ENCODE measurements around the gene ACADS.

ACADS gene

DNA sequence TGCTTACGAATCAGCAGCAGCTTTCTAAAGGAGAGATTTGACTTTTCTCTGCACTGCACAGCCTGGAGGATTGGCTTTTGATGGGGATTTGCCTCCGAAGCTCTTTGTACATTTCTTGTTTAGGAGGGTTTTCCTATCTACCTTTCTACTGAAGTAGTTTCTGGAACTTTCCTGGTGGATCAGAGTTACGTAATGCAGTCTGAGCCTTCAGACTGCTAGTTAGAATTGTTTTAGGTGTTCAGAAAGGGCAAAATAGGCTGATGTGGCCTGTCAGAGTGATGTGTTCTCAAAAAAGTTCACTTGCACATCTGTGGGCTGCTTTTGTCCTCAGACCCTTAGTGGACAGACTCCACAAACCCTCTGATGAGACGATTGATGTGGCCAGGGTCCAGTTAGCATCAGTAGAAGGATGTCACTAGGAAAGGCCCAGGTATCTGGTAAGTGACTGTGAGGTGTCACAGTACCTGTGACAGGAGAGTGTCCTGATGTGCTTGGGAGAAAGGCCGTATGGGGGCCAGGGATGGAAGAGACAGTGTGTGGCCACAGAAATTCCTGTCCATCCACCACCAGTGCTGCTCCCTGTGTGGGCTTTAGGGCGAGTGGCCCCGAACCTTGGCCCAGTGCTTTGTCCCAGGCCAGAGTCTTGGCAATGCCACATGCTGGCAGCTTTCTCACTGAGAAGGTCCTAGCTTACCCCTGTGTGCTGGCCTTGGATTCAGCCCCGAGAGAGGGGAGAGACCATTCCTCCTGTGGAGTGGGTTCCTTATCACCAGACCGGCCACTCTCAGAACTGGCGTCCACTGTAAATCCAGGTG lies 4.4 kb upstream of the ACADS start:
- DNase-seq (ENCODE audit: extremely low spot score), result no peak
- TF ChIP-seq, protein P1, sequence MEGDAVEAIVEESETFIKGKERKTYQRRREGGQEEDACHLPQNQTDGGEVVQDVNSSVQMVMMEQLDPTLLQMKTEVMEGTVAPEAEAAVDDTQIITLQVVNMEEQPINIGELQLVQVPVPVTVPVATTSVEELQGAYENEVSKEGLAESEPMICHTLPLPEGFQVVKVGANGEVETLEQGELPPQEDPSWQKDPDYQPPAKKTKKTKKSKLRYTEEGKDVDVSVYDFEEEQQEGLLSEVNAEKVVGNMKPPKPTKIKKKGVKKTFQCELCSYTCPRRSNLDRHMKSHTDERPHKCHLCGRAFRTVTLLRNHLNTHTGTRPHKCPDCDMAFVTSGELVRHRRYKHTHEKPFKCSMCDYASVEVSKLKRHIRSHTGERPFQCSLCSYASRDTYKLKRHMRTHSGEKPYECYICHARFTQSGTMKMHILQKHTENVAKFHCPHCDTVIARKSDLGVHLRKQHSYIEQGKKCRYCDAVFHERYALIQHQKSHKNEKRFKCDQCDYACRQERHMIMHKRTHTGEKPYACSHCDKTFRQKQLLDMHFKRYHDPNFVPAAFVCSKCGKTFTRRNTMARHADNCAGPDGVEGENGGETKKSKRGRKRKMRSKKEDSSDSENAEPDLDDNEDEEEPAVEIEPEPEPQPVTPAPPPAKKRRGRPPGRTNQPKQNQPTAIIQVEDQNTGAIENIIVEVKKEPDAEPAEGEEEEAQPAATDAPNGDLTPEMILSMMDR (IDR thresholded peaks at IDR 0.05; ENCODE audit: control extremely low read depth, extremely low read depth, low read depth, missing control alignments), result no peak
- ChIA-PET CTCF (interaction anchor here (0.8 to 2.2 kb wide), 5 partner anchors 9 to 251 kb away, joined by 3 to 8 read pairs (median 4); partner anchors contain the start of gene UNC119B), POLR2A (no interaction called here)

DNA sequence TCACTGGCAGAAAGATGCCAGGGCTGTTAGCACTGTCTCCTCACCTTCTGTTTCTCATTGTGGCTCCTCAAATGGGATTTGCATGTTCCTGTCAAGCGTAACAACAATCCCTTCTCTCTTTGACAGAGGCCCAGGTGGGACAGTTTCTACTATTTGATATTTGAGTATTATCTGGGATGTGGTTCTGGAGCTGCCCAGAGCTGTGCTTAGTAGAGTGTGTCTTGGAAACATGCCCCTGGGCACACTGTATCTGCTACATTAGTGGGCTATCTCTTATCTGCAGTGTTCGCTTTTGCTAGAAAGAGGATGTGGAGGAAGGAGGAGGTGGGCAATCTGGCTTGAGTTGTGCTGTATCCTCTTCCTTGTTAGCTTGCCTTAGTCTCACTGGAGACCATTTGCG lies 3.8 kb upstream of the ACADS start:
- ChIA-PET CTCF (interaction anchor here (0.8 to 1.1 kb wide), 2 partner anchors 73 to 250 kb away, joined by 3 read pairs; no protein-coding TSS in a partner anchor), POLR2A (no interaction called here)
- no peak for DNase-seq (ENCODE audit: extremely low spot score)
- TF ChIP-seq, protein P1 (IDR thresholded peaks at IDR 0.05; ENCODE audit: control extremely low read depth, extremely low read depth, low read depth, missing control alignments), result no peak

DNA sequence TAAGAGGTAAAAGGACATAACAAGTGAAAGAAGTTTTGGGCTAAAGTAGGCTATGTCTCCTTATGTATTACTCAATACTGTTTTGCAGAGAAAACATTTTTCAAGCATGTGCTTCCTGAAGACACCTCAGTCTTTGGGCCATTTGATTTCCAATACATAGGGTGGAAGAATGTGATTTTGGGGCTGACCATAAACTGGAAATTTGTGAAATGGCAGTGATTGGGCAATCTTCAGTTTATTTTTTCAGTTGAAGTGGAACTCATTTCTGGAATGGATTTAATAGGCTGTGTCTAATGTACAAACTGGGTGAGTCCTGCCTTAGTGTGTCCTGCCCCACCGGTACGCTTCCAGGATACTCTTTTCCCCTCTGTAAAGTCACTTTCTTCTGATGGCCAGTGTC lies 2.8 kb upstream of the ACADS start:
- POLR2A ChIA-PET, result no interaction called here
- DNase-seq (ENCODE audit: extremely low spot score), result no peak
- TF ChIP-seq, protein P1 (IDR thresholded peaks at IDR 0.05; ENCODE audit: control extremely low read depth, extremely low read depth, low read depth, missing control alignments), result no peak
- CTCF ChIA-PET, result interaction anchor here (0.8 to 1.1 kb wide), 2 partner anchors 74 to 249 kb away, joined by 3 read pairs; no protein-coding TSS in a partner anchor

DNA sequence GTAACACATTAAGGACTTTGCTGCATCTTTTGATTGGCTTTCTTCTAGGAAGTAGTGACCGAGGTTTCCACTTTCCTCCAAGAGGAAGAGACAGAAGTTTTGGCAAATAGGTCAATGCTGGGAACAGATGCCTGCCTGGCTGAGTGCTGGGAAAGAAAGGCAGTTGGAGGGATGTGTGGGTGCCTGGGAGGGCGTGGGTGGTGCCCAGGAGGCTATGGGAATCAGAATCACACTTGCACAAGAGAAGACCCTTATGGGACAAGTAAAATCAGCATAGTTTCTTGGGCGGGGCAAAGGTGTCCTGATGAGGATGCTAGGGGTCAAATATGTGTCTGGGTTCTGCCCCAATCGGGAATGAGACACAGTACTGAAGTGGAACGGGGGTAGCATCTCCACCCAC lies 906 bp upstream of the ACADS start:
- CTCF ChIA-PET, result interaction anchor here (0.7 to 1.5 kb wide), 7 partner anchors 9 to 247 kb away, joined by 3 to 7 read pairs (median 4); no protein-coding TSS in a partner anchor
- DNase-seq (ENCODE audit: extremely low spot score), result no peak
- POLR2A ChIA-PET, result no interaction called here
- TF ChIP-seq, protein P1 (IDR thresholded peaks at IDR 0.05; ENCODE audit: control extremely low read depth, extremely low read depth, low read depth, missing control alignments), result no peak

DNA sequence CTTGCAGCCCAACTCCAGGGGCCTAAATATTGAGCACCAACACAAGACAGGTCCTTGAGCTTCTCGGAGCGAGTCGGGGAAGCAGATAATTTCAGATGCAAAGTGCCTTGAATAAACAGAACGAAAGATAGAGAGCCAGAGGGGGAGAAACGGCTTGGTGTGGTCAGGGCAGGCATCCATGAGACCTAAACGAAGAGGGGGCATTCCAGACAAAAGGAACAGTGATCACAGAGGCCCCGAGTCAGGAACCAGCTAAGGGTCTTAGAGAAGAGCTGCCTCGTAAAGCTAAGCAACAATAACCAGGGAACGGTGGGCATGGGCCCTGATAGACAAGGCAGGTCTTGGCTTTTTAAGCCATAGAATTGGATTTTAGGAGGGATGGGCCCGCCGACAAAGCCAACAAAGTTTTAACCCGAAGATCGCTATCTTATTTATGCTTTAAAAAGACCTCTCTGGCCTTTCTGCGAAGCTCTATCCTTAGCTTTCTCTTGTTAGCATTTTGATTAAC lies 421 bp upstream of the ACADS start:
- ChIA-PET CTCF (interaction anchor here (0.6 to 1.5 kb wide), 11 partner anchors 9 to 246 kb away, joined by 3 to 7 read pairs (median 3); no protein-coding TSS in a partner anchor), POLR2A (no interaction called here)
- TF ChIP-seq, protein P1 (IDR thresholded peaks at IDR 0.05; ENCODE audit: control extremely low read depth, extremely low read depth, low read depth, missing control alignments), result no peak
- DNase-seq (ENCODE audit: extremely low spot score), result no peak

DNA sequence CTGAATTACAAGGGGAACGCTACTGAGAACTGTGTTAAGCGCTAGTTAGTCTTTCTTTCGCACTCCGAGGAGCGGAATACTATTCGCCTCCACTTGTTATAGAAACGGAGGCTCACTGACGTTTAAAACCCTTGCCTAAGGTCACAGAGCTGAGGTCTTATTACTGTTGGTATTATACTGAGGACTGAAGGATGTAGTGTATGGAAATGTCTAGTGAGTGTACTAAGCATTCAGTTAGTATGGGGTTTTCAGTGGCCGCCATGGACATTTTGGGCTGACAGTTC lies 826 bp downstream of the ACADS start:
- TF ChIP-seq, protein P1 (IDR thresholded peaks at IDR 0.05; ENCODE audit: control extremely low read depth, extremely low read depth, low read depth, missing control alignments), result no peak
- CTCF ChIA-PET, result interaction anchor here (1.6 kb wide), 1 partner anchor 12 kb away, joined by 5 read pairs; no protein-coding TSS in a partner anchor
- POLR2A ChIA-PET, result no interaction called here
- no peak for DNase-seq (ENCODE audit: extremely low spot score)

Data from GM10248 (cell line).